ENCODE data around the gene IQCH. TPM values are rescaled to one million over a fixed set of nuclear protein-coding genes. Genes with fewer than 3 reads are reported as not detected.

Gene IQCH
- polyA plus RNA-seq, 1 of the 3 experiments (the other 2 are of a cell fraction) = 0.81 TPM

DNA sequence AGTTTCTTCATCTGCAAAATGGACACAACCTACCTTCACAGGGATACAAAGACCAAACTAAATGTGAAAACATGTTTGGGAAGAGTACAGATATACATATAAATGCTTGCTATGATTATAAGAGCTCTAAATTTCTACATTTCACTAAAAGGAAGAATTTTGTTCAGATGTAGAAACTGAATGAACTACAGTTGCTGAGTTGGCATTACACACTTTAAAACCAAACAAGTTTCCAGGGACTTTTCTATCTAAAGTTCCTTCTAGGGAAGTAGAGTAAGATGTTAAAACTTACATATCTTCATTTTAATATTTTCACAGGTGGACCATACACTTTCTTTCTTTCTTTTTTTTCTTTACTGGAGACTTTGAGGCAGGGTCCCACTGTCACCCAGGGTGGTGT lies 4.8 kb upstream of the IQCH start:
- Histone ChIP-seq H3K9ac (no peak overlapping the region), H3K9me3 (no peaks in the 10 kb centered on the region), H3F3A (replicated peaks; ENCODE audit: insufficient read depth) (peaks cover 5% of the 10 kb centered on the region), H4K20me1 (ENCODE audit: insufficient read depth) (no peaks in the 10 kb centered on the region), H2AFZ (ENCODE audit: low read depth) (no peak overlapping the region), H3K9me2 (no peaks in the 10 kb centered on the region), H3K36me3 (replicated peaks in 1 of 2; ENCODE audit: control insufficient read depth in 1 of 2, insufficient read depth in 2 of 2, low read length in 1 of 2) (peaks cover 0 to 19% of the 10 kb centered on the region in 2 experiments), H3K4me1 (ENCODE audit: control insufficient read depth in 1 of 2, insufficient read depth in 2 of 2, low read depth in 1 of 2, low read length in 1 of 2) (peaks cover 0 to 6% of the 10 kb centered on the region in 2 experiments; a peak in 2 of 4 replicates), H3K4me2 (no peak overlapping the region), H3K27me3 (ENCODE audit: insufficient read depth) (no peaks in the 10 kb centered on the region), H3K27ac (ENCODE audit: low read depth in 2 of 2, low read length in 1 of 2) (no peak overlapping the region), H3K79me2 (ENCODE audit: insufficient read depth) (peaks cover 96% of the 10 kb centered on the region), H3K4me3 (ENCODE audit: low read depth in 2 of 2, low read length in 1 of 2) (no peak overlapping the region)
- CTCF ChIA-PET = interaction anchor here (1.1 to 1.6 kb wide), 3 partner anchors 10 to 207 kb away, joined by 3 to 4 read pairs (median 4); no protein-coding TSS in a partner anchor
- no peak for DNase-seq
- no peak for TF ChIP-seq SIN3A (IDR thresholded peaks at IDR 0.05; ENCODE audit: borderline replicate concordance, low read depth, low read length)
- no peak for TF ChIP-seq JUND (IDR thresholded peaks at IDR 0.05)
- TF ChIP-seq RCOR1 (IDR thresholded peaks at IDR 0.05; ENCODE audit: low read length) = no peak
- TF ChIP-seq RAD21 (IDR thresholded peaks at IDR 0.05; ENCODE audit: low read length) = no peak
- TF ChIP-seq, protein P1, sequence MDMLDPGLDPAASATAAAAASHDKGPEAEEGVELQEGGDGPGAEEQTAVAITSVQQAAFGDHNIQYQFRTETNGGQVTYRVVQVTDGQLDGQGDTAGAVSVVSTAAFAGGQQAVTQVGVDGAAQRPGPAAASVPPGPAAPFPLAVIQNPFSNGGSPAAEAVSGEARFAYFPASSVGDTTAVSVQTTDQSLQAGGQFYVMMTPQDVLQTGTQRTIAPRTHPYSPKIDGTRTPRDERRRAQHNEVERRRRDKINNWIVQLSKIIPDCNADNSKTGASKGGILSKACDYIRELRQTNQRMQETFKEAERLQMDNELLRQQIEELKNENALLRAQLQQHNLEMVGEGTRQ (IDR thresholded peaks at IDR 0.05; ENCODE audit: borderline replicate concordance, low read depth, low read length) = no peak
- TF ChIP-seq GABPA (IDR thresholded peaks at IDR 0.05; ENCODE audit: low read depth) = no peak
- TF ChIP-seq YY1 (IDR thresholded peaks at IDR 0.05; ENCODE audit: low read depth) = no peak
- TF ChIP-seq TCF12 (IDR thresholded peaks at IDR 0.05) = no peak
- TF ChIP-seq TAF1 (IDR thresholded peaks at IDR 0.05; ENCODE audit: borderline replicate concordance, low read depth, low read length) = no peak
- TF ChIP-seq RXRA (IDR thresholded peaks at IDR 0.05; ENCODE audit: borderline replicate concordance, low read depth) = no peak
- TF ChIP-seq TEAD4 (IDR thresholded peaks at IDR 0.05; ENCODE audit: borderline replicate concordance, insufficient read depth) = no peak
- TF ChIP-seq SMC3 (IDR thresholded peaks at IDR 0.05; ENCODE audit: low read depth, low read length) = no peak
- TF ChIP-seq, protein P2, sequence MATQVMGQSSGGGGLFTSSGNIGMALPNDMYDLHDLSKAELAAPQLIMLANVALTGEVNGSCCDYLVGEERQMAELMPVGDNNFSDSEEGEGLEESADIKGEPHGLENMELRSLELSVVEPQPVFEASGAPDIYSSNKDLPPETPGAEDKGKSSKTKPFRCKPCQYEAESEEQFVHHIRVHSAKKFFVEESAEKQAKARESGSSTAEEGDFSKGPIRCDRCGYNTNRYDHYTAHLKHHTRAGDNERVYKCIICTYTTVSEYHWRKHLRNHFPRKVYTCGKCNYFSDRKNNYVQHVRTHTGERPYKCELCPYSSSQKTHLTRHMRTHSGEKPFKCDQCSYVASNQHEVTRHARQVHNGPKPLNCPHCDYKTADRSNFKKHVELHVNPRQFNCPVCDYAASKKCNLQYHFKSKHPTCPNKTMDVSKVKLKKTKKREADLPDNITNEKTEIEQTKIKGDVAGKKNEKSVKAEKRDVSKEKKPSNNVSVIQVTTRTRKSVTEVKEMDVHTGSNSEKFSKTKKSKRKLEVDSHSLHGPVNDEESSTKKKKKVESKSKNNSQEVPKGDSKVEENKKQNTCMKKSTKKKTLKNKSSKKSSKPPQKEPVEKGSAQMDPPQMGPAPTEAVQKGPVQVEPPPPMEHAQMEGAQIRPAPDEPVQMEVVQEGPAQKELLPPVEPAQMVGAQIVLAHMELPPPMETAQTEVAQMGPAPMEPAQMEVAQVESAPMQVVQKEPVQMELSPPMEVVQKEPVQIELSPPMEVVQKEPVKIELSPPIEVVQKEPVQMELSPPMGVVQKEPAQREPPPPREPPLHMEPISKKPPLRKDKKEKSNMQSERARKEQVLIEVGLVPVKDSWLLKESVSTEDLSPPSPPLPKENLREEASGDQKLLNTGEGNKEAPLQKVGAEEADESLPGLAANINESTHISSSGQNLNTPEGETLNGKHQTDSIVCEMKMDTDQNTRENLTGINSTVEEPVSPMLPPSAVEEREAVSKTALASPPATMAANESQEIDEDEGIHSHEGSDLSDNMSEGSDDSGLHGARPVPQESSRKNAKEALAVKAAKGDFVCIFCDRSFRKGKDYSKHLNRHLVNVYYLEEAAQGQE (IDR thresholded peaks at IDR 0.05; ENCODE audit: low read depth, low read length) = no peak
- TF ChIP-seq, protein P3, sequence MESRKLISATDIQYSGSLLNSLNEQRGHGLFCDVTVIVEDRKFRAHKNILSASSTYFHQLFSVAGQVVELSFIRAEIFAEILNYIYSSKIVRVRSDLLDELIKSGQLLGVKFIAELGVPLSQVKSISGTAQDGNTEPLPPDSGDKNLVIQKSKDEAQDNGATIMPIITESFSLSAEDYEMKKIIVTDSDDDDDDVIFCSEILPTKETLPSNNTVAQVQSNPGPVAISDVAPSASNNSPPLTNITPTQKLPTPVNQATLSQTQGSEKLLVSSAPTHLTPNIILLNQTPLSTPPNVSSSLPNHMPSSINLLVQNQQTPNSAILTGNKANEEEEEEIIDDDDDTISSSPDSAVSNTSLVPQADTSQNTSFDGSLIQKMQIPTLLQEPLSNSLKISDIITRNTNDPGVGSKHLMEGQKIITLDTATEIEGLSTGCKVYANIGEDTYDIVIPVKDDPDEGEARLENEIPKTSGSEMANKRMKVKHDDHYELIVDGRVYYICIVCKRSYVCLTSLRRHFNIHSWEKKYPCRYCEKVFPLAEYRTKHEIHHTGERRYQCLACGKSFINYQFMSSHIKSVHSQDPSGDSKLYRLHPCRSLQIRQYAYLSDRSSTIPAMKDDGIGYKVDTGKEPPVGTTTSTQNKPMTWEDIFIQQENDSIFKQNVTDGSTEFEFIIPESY (IDR thresholded peaks at IDR 0.05; ENCODE audit: borderline replicate concordance, low read depth) = no peak
- TF ChIP-seq NRF1 (IDR thresholded peaks at IDR 0.05; ENCODE audit: low read depth, low read length) = no peak
- no peak for TF ChIP-seq MXI1 (IDR thresholded peaks at IDR 0.05; ENCODE audit: low read depth, low read length)
- no peak for TF ChIP-seq POLR2AphosphoS5 (IDR thresholded peaks at IDR 0.05; ENCODE audit: low read depth, low read length)
- TF ChIP-seq EZH2phosphoT487 (IDR thresholded peaks at IDR 0.05; ENCODE audit: borderline replicate concordance, low read depth) = no peak
- TF ChIP-seq NFIC (IDR thresholded peaks at IDR 0.05; ENCODE audit: borderline replicate concordance) = no peak
- POLR2A ChIA-PET = no interaction called here
